AG10803 (cell line): ENCODE measurements around the gene EGR4.

Experiments
- DNase-seq: peaks from one replicate; pipeline ENCODE4 v3.0.0; 2010; ENCODE audit warnings: low read depth
- H3K4me3 ChIP-seq: 2 replicates; pipeline ENCODE4 v1.5.1; 2011; ENCODE audit warnings: mild to moderate bottlenecking, low read length, control low read depth
- CTCF ChIP-seq: conservative IDR thresholded peaks from 2 replicates; pipeline ENCODE4 v1.5.1; 2011; ENCODE audit warnings: mild to moderate bottlenecking, low read length, control low read depth, inconsistent platforms

Gene EGR4

GRCh38 chr2:73297151-73297559, 3.8 kb upstream of the EGR4 start:
- H3K4me3 ChIP-seq = no peak overlapping the region
- DNase-seq = no peak
- no peak for TF ChIP-seq CTCF

DNA sequence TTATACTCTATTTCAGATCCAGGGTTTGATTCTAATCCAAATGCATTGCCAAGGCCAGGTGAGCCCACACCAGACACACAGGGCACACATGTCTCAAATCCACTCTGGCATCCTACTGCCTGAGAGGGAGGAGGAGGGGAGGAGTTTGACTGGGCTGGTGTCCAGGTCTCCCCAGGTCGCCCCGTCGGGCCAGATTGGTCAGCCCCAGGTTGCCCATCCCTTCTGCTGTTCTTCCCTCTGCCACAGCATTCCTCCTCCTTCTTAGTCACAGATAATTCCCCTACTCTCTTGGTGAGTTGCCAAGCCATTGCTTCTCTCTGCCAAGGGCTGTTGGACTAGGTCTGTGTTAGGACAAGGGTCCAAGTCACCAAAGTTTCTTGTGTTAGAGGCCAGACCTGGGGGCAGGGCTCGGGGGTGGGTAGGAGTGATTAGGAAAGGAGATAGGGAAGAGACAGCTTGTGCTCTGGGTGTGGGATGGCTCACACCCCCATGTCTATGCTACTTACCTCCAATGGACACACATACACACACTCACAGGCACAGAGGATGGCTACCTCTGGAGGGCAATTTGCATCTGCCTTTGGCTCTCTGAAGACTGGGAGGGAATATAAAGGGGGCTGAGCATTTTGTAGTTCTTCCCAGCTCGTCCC, 2.5 kb upstream of the EGR4 start:
- TF ChIP-seq CTCF = no peak
- no peak overlapping the region for H3K4me3 ChIP-seq
- no peak for DNase-seq

DNA sequence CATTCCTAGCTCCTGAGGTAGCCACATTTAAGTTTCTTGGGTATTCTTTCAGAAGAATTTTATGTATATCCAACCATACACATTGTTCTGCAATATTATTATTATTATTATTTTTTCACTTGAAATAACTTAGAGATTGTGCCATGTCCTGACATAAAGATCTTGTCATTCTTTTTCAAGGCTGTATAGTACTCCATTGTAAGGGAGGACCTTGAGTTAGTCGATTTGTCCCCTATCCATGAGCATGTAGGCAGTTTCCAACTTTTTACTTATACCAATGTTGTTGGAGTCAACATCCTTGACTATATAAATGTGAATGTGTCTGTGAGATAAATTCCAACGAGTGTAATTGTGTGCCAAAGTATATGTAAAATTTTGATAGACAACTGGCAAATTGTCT, 891 bp upstream of the EGR4 start:
- DNase-seq = no peak
- TF ChIP-seq CTCF = no peak
- H3K4me3 ChIP-seq = no peak overlapping the region

DNA sequence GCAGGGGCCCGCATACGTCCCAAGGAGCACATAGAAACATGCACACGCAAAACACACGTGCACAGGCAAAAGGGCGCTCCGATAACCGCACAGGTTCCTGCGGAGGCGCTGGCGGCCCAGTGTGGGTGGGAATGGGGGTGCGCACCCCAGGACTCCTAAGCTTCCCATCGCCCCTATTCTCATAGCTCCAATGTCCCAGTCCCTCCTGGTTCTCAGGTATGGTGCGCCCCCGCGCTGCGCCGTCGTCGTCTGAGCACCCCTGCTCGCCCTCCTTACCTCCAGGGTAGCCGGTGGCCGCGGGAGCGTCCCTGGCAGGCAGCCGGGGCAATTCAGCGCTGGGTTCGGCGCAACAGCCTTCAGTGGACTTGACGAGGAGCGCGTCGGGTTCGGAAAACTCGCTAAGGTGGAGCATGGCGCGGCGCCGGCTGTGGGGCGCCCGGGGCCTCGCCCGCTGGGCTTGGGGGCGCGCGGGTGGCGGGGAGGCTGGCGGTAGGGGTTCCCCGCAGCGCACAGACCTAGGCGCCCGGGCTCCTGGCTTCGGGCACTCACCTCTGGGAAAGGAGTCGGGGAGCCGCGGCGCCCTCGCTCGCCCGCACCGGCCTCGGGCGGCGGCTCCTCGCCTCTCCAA, 328 bp downstream of the EGR4 start:
- TF ChIP-seq CTCF = no peak
- no peak for DNase-seq
- peak overlapping the region; percentile 38; the same call in 1 of the 2 replicates for H3K4me3 ChIP-seq

DNA sequence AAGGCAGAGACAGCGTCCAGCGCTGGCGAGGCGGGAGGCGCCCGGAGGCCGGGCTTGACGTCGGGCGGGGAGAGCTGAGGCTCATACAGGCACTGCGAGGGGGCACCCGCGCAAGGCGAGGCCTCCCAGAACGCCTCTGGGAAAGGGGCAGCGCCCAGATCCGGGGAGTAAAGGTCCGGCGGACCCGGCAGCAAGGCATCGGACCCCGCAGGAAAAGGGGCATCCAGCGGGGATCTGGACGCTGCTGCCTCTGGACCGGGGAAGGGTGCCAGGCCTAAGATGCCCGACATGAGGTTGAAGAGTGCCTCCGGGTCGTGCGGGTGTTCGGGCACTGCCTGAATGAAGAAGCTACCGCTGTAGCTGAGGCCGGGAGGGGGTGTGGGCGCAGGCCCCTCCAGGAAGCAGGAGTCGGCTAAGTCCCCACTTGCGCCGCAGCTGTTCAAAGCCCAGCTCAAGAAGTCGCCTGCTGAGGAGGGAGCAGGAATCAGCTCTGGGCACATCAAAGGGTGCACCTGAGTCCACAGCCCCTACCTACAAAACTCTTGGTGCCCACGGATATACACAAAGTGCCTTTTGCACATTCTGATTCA, 937 bp downstream of the EGR4 start:
- H3K4me3 ChIP-seq = no peak overlapping the region
- DNase-seq = no peak

DNA sequence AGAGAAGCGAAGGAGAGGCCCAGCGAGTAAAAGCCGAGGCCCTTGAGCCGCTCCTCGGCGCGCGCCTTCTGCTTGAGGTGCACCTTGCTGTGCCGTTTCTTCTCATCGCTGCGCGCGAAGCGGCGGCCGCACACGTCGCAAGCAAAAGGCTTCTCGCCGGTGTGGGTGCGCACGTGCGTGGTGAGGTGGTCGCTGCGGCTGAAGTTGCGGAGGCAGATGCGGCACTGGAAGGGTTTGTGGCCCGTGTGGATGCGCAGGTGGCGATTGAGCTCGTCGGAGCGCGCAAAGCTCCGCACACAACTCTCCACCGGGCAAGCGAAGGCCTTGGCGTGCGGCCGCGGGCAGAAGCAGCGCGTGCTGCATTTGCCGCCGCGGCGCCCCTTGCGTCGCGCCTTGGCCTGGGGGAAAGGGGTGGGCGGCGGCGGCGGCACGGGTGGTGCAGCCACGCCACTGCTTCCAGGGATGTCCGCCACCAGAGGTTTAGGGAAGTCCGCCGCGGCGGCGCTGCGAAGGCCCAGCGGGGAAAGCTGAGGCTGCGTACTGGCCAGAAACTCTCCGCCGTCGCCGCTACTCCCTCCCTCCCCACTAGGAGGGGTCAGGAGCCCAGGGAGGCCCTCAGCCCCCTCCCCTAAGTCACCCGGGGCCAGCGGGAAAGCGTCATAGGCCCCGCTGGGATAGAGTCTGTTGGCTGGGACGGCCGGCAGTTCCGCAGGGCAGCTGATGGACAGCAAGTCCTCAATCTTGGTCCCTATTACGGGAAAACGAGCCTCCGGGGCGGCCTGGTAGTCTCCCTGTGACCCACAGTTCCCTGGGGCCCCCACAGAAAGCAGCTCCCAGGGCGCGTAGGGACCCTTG, 1.7 kb downstream of the EGR4 start:
- no peak for TF ChIP-seq CTCF
- no peak overlapping the region; the same call in 1 of the 2 replicates for H3K4me3 ChIP-seq
- DNase-seq = no peak

More for the DNA sequence above, 937 bp downstream of the EGR4 start:
- TF ChIP-seq CTCF = no peak
